Measurements from ENCODE around the gene SFXN4.
A peak's percentile ranks its signal among the peaks of the same experiment; 100 is the strongest.

DNA sequence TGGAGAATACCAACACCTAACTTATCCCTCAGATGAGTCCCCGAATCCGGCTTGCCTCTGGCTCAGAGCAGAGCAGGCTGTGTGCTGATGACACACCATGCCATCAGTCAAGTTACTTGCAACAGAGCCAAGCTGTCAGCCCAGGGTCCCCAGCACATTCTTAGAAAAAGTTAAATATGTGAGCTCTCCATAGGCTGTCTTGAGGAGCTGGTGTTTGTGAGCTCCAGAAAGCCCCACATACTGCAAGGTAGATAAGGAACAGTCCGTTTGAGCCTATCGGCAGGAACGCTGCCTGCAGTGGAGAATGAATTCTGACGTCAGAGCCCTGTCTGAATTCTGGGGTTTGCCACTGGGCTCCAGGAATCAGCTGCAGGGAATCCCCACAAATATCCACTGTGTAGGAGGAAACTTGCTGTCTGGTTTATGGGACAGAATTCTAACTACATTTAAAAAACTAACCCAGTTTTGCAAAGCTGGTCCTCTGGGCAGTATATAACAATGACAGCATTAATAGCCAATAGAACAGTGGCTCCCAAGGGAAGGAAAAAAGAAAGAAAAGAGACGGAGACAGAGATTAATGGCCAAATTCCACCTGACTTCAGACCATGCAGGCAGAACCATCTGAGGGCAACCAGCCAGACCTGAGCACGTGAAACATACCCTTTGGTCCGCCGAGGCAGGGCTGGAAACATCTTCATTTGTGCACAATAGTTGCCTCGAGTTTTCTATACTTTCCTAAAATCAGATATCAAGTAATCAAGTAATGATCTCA, 3.6 kb downstream of the SFXN4 start:
- TF ChIP-seq, protein P1, sequence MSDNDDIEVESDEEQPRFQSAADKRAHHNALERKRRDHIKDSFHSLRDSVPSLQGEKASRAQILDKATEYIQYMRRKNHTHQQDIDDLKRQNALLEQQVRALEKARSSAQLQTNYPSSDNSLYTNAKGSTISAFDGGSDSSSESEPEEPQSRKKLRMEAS (IDR thresholded peaks at IDR 0.05), result peak; percentile 63
- TF ChIP-seq, protein P2, sequence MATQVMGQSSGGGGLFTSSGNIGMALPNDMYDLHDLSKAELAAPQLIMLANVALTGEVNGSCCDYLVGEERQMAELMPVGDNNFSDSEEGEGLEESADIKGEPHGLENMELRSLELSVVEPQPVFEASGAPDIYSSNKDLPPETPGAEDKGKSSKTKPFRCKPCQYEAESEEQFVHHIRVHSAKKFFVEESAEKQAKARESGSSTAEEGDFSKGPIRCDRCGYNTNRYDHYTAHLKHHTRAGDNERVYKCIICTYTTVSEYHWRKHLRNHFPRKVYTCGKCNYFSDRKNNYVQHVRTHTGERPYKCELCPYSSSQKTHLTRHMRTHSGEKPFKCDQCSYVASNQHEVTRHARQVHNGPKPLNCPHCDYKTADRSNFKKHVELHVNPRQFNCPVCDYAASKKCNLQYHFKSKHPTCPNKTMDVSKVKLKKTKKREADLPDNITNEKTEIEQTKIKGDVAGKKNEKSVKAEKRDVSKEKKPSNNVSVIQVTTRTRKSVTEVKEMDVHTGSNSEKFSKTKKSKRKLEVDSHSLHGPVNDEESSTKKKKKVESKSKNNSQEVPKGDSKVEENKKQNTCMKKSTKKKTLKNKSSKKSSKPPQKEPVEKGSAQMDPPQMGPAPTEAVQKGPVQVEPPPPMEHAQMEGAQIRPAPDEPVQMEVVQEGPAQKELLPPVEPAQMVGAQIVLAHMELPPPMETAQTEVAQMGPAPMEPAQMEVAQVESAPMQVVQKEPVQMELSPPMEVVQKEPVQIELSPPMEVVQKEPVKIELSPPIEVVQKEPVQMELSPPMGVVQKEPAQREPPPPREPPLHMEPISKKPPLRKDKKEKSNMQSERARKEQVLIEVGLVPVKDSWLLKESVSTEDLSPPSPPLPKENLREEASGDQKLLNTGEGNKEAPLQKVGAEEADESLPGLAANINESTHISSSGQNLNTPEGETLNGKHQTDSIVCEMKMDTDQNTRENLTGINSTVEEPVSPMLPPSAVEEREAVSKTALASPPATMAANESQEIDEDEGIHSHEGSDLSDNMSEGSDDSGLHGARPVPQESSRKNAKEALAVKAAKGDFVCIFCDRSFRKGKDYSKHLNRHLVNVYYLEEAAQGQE (IDR thresholded peaks at IDR 0.05; ENCODE audit: low read depth), result no peak
- TF ChIP-seq RAD21 (IDR thresholded peaks at IDR 0.05; ENCODE audit: low read depth) (no peak), TCF12 (IDR thresholded peaks at IDR 0.05; ENCODE audit: low read depth) (no peak), CEBPB (IDR thresholded peaks at IDR 0.05) (no peak), CREB1 (IDR thresholded peaks at IDR 0.05; ENCODE audit: low read depth) (no peak), ZBTB7A (IDR thresholded peaks at IDR 0.05; ENCODE audit: low read depth) (no peak), EP300 (IDR thresholded peaks at IDR 0.05; ENCODE audit: borderline replicate concordance) (no peak), FOXM1 (IDR thresholded peaks at IDR 0.05; ENCODE audit: borderline replicate concordance, low read depth) (no peak), TAF1 (IDR thresholded peaks at IDR 0.05; ENCODE audit: low read depth) (no peak), YY1 (IDR thresholded peaks at IDR 0.05; ENCODE audit: low read depth) (no peak), NFIC (IDR thresholded peaks at IDR 0.05) (no peak), EGR1 (IDR thresholded peaks at IDR 0.05) (no peak)
- TF ChIP-seq, protein P3, sequence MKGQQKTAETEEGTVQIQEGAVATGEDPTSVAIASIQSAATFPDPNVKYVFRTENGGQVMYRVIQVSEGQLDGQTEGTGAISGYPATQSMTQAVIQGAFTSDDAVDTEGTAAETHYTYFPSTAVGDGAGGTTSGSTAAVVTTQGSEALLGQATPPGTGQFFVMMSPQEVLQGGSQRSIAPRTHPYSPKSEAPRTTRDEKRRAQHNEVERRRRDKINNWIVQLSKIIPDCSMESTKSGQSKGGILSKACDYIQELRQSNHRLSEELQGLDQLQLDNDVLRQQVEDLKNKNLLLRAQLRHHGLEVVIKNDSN (IDR thresholded peaks at IDR 0.05), result no peak
